WTC11 (cell line): ENCODE results near the gene PBX4. TPM values are rescaled to one million over a fixed set of nuclear protein-coding genes. Genes with fewer than 3 reads are reported as not detected.

ENCODE experiments used
- ATAC-seq: fragments of 200-7000 bp; cut with Tn5 transposase; 2 replicates; pipeline ENCODE4 v1.10.0; 2021; ENCODE audit warnings: mild to moderate bottlenecking, moderate library complexity
- CTCF ChIA-PET: fragments of 300-600 bp; sonication (Branson Sonifier 250); formaldehyde crosslinking; loops from one replicate; lab custom pipeline; 2021; ENCODE audit warnings: antibody characterized with exemption; lab: Charles Lee
- POLR2A ChIA-PET: fragments of 350-600 bp; sonication (Branson Sonifier 250); formaldehyde crosslinking; loops from one replicate; lab custom pipeline; 2021; ENCODE audit warnings: antibody characterized with exemption; lab: Charles Lee
- DNase-seq: peaks from one replicate; pipeline ENCODE4 v3.0.0; 2021; ENCODE audit warnings: low spot score
- H3K27ac Mint-ChIP-seq: 2 replicates; pipeline ENCODE4 v1.8.0; 2021; ENCODE audit warnings: mixed read lengths
- H3K27me3 Mint-ChIP-seq: 2 replicates; pipeline ENCODE4 v1.8.0; 2021; ENCODE audit warnings: low read depth, mild to moderate bottlenecking, moderate library complexity, mixed read lengths
- H3K36me3 Mint-ChIP-seq: 2 replicates; pipeline ENCODE4 v1.8.0; 2021; ENCODE audit warnings: mixed read lengths
- H3K4me1 Mint-ChIP-seq: 2 replicates; pipeline ENCODE4 v1.8.0; 2022; ENCODE audit warnings: mixed read lengths
- H3K4me3 Mint-ChIP-seq: 2 replicates; pipeline ENCODE4 v1.8.0; 2021; ENCODE audit warnings: mild to moderate bottlenecking, moderate library complexity, mixed read lengths
- H3K9me3 Mint-ChIP-seq: 2 replicates; pipeline ENCODE4 v1.8.0; 2021; ENCODE audit warnings: mixed read lengths
- ATF6 ChIP-seq: sonication (generic); formaldehyde crosslinking; IDR thresholded peaks from 2 replicates; pipeline ENCODE4 v1.8.1; 2023; ENCODE audit warnings: mild to moderate bottlenecking, missing genetic modification reagents
- FOXJ3 ChIP-seq: sonication (generic); formaldehyde crosslinking; IDR thresholded peaks from 2 replicates; pipeline ENCODE4 v1.9.0; 2021; ENCODE audit warnings: missing genetic modification reagents, mild to moderate bottlenecking, borderline replicate concordance
- GRHL2 ChIP-seq: fragments of 250-450 bp; sonication (Bioruptor Pico); IDR thresholded peaks from 2 replicates; pipeline ENCODE4 v1.8.0; 2022; ENCODE audit warnings: mild to moderate bottlenecking, moderate library complexity; ENCODE audit not compliant: insufficient replicate concordance, severe bottlenecking
- GTF2I ChIP-seq: fragments of 250-450 bp; sonication (Bioruptor Pico); conservative IDR thresholded peaks from 2 replicates; pipeline ENCODE4 v1.4.0; 2021; ENCODE audit warnings: mild to moderate bottlenecking
- IRF1 ChIP-seq: sonication (generic); formaldehyde crosslinking; IDR thresholded peaks from 2 replicates; pipeline ENCODE4 v1.8.0; 2023; ENCODE audit warnings: missing genetic modification reagents
- IRF2 ChIP-seq: sonication (generic); formaldehyde crosslinking; IDR thresholded peaks from 2 replicates; pipeline ENCODE4 v1.8.0; 2022; ENCODE audit warnings: low read depth, missing genetic modification reagents, borderline replicate concordance
- KAT7 ChIP-seq: sonication (generic); formaldehyde crosslinking; IDR thresholded peaks from 2 replicates; pipeline ENCODE4 v1.8.1; 2023; ENCODE audit warnings: missing genetic modification reagents, mild to moderate bottlenecking, borderline replicate concordance
- OVOL2 ChIP-seq: fragments of 250-450 bp; sonication (Bioruptor Pico); IDR thresholded peaks from 2 replicates; pipeline ENCODE4 v1.9.0; 2021; ENCODE audit warnings: mild to moderate bottlenecking, borderline replicate concordance
- SMAD3 ChIP-seq: sonication (generic); formaldehyde crosslinking; IDR thresholded peaks from 2 replicates; pipeline ENCODE4 v1.8.0; 2022; ENCODE audit warnings: missing genetic modification reagents, mild to moderate bottlenecking, borderline replicate concordance
- USF1 ChIP-seq: sonication (generic); formaldehyde crosslinking; IDR thresholded peaks from 2 replicates; pipeline ENCODE4 v1.8.0; 2022; ENCODE audit warnings: mild to moderate bottlenecking, missing genetic modification reagents
- ZMAT4 ChIP-seq: fragments of 250-450 bp; sonication (Bioruptor Pico); IDR thresholded peaks from 2 replicates; pipeline ENCODE4 v1.9.0; 2021; ENCODE audit warnings: mild to moderate bottlenecking
- ZNF121 ChIP-seq: sonication (generic); formaldehyde crosslinking; IDR thresholded peaks from 2 replicates; pipeline ENCODE4 v1.8.0; 2023; ENCODE audit warnings: missing genetic modification reagents
- ZNF138 ChIP-seq: sonication (generic); formaldehyde crosslinking; conservative IDR thresholded peaks from 2 replicates; pipeline ENCODE4 v1.8.1; 2022; ENCODE audit warnings: mild to moderate bottlenecking, moderate library complexity, missing genetic modification reagents
- ZNF219 ChIP-seq: sonication (generic); formaldehyde crosslinking; IDR thresholded peaks from 2 replicates; pipeline ENCODE4 v1.8.0; 2023; ENCODE audit warnings: missing genetic modification reagents, mild to moderate bottlenecking, borderline replicate concordance
- ZNF232 ChIP-seq: sonication (generic); formaldehyde crosslinking; IDR thresholded peaks from 2 replicates; pipeline ENCODE4 v1.8.0; 2022; ENCODE audit warnings: mild to moderate bottlenecking, missing genetic modification reagents
- ZNF396 ChIP-seq: fragments of 250-450 bp; sonication (Bioruptor Pico); IDR thresholded peaks from 2 replicates; pipeline ENCODE4 v1.8.0; 2021; ENCODE audit warnings: mild to moderate bottlenecking, moderate library complexity, borderline replicate concordance
- ZNF532 ChIP-seq: fragments of 250-450 bp; sonication (Bioruptor Pico); IDR thresholded peaks from 2 replicates; pipeline ENCODE4 v1.9.0; 2021; ENCODE audit warnings: mild to moderate bottlenecking, borderline replicate concordance
- total RNA-seq: library from RNA; stranded (reverse); gene quantifications from 3 replicates; pipeline ENCODE4 v1.2.3, GENCODE V29; 2021
- TF ChIP-seq, protein P1 (sequence below): sonication (generic); formaldehyde crosslinking; IDR thresholded peaks from 2 replicates; pipeline ENCODE4 v1.8.1; 2022; ENCODE audit warnings: missing genetic modification reagents, borderline replicate concordance
- TF ChIP-seq, protein P2 (sequence below): sonication (generic); formaldehyde crosslinking; IDR thresholded peaks from 2 replicates; pipeline ENCODE4 v1.8.0; 2022; ENCODE audit warnings: mild to moderate bottlenecking, missing genetic modification reagents

The PBX4 gene
- total RNA-seq, 1 experiment from 2014 or later, result 3.2 TPM

DNA sequence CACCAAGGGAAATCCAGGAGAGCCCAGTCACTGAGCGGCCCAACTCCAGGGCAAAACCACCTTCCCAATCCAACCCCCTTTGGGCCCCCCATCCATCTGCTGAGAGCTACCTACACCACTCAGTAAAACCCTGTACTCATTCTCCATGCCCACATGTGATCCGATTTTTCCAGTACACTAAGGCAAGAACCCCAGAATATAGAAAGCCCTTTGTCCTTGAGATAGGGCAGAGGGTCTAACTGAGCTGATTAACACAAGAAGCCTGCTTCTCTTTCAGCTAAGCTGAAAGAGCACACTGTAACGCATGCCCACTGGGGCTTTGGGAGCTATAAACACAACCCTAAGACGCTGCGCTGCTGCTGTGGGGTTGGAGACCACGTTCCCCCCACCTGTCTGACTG, 36.0 kb downstream of the PBX4 start (continued):
- TF ChIP-seq IRF1 (CRISPR knock-in tag) (no peak), KAT7 (CRISPR knock-in tag) (no peak), ZNF532 (CRISPR knock-in tag) (no peak), OVOL2 (CRISPR knock-in tag) (no peak), USF1 (CRISPR knock-in tag) (no peak), SMAD3 (CRISPR knock-in tag) (no peak), ZNF219 (CRISPR knock-in tag) (no peak)

GRCh38 chr19:19581391-19581790, 37.1 kb downstream of the PBX4 start:
- Mint-ChIP-seq H3K27me3 (no peaks in the 10 kb centered on the region), H3K4me1 (no peaks in the 10 kb centered on the region), H3K36me3 (no peaks in the 10 kb centered on the region), H3K4me3 (no peak overlapping the region), H3K27ac (no peak overlapping the region), H3K9me3 (no peaks in the 10 kb centered on the region)
- CTCF ChIA-PET, result interaction anchor here (1.1 to 2.5 kb wide), 2 partner anchors 27 to 28 kb away, joined by 3 to 16 read pairs; no protein-coding TSS in a partner anchor
- POLR2A ChIA-PET, result no interaction called here
- ATAC-seq, result no peak
- no peak for DNase-seq
- no peak for TF ChIP-seq ZNF532 (CRISPR knock-in tag)
- TF ChIP-seq FOXJ3 (CRISPR knock-in tag), result no peak
- TF ChIP-seq KAT7 (CRISPR knock-in tag), result no peak
- TF ChIP-seq, protein P1, sequence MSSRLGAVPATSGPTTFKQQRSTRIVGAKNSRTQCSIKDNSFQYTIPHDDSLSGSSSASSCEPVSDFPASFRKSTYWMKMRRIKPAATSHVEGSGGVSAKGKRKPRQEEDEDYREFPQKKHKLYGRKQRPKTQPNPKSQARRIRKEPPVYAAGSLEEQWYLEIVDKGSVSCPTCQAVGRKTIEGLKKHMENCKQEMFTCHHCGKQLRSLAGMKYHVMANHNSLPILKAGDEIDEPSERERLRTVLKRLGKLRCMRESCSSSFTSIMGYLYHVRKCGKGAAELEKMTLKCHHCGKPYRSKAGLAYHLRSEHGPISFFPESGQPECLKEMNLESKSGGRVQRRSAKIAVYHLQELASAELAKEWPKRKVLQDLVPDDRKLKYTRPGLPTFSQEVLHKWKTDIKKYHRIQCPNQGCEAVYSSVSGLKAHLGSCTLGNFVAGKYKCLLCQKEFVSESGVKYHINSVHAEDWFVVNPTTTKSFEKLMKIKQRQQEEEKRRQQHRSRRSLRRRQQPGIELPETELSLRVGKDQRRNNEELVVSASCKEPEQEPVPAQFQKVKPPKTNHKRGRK (CRISPR knock-in tag), result no peak
- TF ChIP-seq ZNF121 (CRISPR knock-in tag), result no peak
- TF ChIP-seq ZNF138 (CRISPR knock-in tag), result no peak
- no peak for TF ChIP-seq ZNF396 (CRISPR knock-in tag)
- TF ChIP-seq ATF6, result no peak
- no peak for TF ChIP-seq ZNF232 (CRISPR knock-in tag)
- no peak for TF ChIP-seq GTF2I (CRISPR knock-in tag)
- no peak for TF ChIP-seq ZMAT4 (CRISPR knock-in tag)
- no peak for TF ChIP-seq GRHL2 (CRISPR knock-in tag)
- TF ChIP-seq, protein P2, sequence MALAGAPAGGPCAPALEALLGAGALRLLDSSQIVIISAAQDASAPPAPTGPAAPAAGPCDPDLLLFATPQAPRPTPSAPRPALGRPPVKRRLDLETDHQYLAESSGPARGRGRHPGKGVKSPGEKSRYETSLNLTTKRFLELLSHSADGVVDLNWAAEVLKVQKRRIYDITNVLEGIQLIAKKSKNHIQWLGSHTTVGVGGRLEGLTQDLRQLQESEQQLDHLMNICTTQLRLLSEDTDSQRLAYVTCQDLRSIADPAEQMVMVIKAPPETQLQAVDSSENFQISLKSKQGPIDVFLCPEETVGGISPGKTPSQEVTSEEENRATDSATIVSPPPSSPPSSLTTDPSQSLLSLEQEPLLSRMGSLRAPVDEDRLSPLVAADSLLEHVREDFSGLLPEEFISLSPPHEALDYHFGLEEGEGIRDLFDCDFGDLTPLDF (CRISPR knock-in tag), result no peak
- no peak for TF ChIP-seq IRF2 (CRISPR knock-in tag)
